Neural progenitor cell (in vitro differentiated cells): ENCODE data around the gene ACKR2.
"Not testable (repeated sequence)": the region's sequence is repeated elsewhere in the genome, so short reads cannot be mapped to it uniquely, and the experiment has no call there.

Experiments used
- CTCF ChIP-seq: fragments of 200-600 bp; sonication (generic); IDR thresholded peaks from 2 replicates; pipeline ENCODE4 v1.5.1; 2017; ENCODE audit warnings: antibody characterized with exemption, mild to moderate bottlenecking
- EZH2 ChIP-seq: fragments of 200-600 bp; sonication (generic); IDR thresholded peaks from 2 replicates; pipeline ENCODE4 v1.6.1; 2017; ENCODE audit warnings: antibody characterized with exemption, mild to moderate bottlenecking, moderate library complexity
- EZH2phosphoT487 ChIP-seq: fragments of 200-600 bp; sonication (generic); IDR thresholded peaks from 2 replicates; pipeline ENCODE4 v1.6.1; 2017; ENCODE audit warnings: antibody characterized with exemption

- not testable (repeated sequence) for TF ChIP-seq CTCF, EZH2, EZH2phosphoT487
Measured at GRCh38 chr3:42811118-42811883, 2.1 kb downstream of the ACKR2 start.
